ENCODE results near the gene AMOT. TPM values are rescaled to one million over a fixed set of nuclear protein-coding genes. Genes with fewer than 3 reads are reported as not detected.

Gene AMOT
- total RNA-seq, 1 donor, result 15.1 TPM

GRCh38 chrX:112851806-112852205, 11.2 kb upstream of the AMOT start:
- H3K4me3 ChIP-seq (ENCODE audit: low read depth, low read length), result no peak overlapping the region
- DNase-seq (ENCODE audit: low read depth), result peak; percentile 50
- no peak for TF ChIP-seq CTCF (IDR thresholded peaks at IDR 0.05; ENCODE audit: insufficient read depth, low read depth, low read length)

- TF ChIP-seq CTCF (IDR thresholded peaks at IDR 0.05; ENCODE audit: insufficient read depth, low read depth, low read length), result no peak
- no peak for DNase-seq (ENCODE audit: low read depth)
- H3K4me3 ChIP-seq (ENCODE audit: low read depth, low read length), result no peak overlapping the region
These were observed 10.6 kb upstream of the AMOT start for GRCh38 chrX:112851161-112851779.

GRCh38 chrX:112849016-112849415, 8.4 kb upstream of the AMOT start:
- no peak overlapping the region for H3K4me3 ChIP-seq (ENCODE audit: low read depth, low read length)
- DNase-seq (ENCODE audit: low read depth), result no peak
- no peak for TF ChIP-seq CTCF (IDR thresholded peaks at IDR 0.05; ENCODE audit: insufficient read depth, low read depth, low read length)

GRCh38 chrX:112846782-112847181, 6.2 kb upstream of the AMOT start:
- H3K4me3 ChIP-seq (ENCODE audit: low read depth, low read length), result no peak overlapping the region
- no peak for TF ChIP-seq CTCF (IDR thresholded peaks at IDR 0.05; ENCODE audit: insufficient read depth, low read depth, low read length)
- no peak for DNase-seq (ENCODE audit: low read depth)

- TF ChIP-seq CTCF (IDR thresholded peaks at IDR 0.05; ENCODE audit: insufficient read depth, low read depth, low read length), result no peak
- DNase-seq (ENCODE audit: low read depth), result no peak
- H3K4me3 ChIP-seq (ENCODE audit: low read depth, low read length), result no peak overlapping the region
These were observed 5.6 kb upstream of the AMOT start for GRCh38 chrX:112846187-112846586.

- no peak for DNase-seq (ENCODE audit: low read depth)
- no peak overlapping the region for H3K4me3 ChIP-seq (ENCODE audit: low read depth, low read length)
- no peak for TF ChIP-seq CTCF (IDR thresholded peaks at IDR 0.05; ENCODE audit: insufficient read depth, low read depth, low read length)
These were observed 3.6 kb upstream of the AMOT start for GRCh38 chrX:112844250-112844649.

GRCh38 chrX:112841820-112842157, 1.2 kb upstream of the AMOT start:
- DNase-seq (ENCODE audit: low read depth), result no peak
- no peak for TF ChIP-seq CTCF (IDR thresholded peaks at IDR 0.05; ENCODE audit: insufficient read depth, low read depth, low read length)
- H3K4me3 ChIP-seq (ENCODE audit: low read depth, low read length), result peak overlapping the region; percentile 35

All from fibroblast of villous mesenchyme (primary cell).